VCaP (cell line): ENCODE data around the gene EFCAB7.

Experiments
- H3K27ac ChIP-seq: fragments of 450-650 bp; 2 replicates; pipeline ENCODE4 v1.5.1; 2017
- CTCF ChIP-seq: fragments of 450-650 bp; conservative IDR thresholded peaks from 2 replicates; pipeline ENCODE4 v1.5.1; 2017; ENCODE audit warnings: mild to moderate bottlenecking, moderate library complexity

Gene EFCAB7

DNA sequence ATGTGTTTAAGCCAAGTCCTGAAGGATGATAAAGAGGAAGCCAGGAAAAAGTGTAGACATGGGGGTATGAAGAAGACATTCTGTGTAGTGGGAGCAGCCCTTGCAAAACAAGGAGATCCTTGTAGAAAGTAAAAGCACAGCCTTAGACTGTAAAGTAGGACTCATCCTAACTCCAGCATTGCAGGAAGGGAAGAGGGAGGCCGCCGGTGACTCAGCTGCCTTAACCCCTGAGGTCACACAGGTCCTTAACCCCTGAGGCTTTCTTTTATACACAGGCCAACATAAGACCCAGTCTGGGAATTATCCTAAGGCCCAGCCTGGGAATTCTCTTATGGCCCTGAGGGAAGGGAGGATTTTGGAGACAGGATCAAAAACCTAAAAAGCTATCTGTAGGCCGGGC is 87.9 kb downstream of the EFCAB7 start:
- TF ChIP-seq CTCF = no peak

DNA sequence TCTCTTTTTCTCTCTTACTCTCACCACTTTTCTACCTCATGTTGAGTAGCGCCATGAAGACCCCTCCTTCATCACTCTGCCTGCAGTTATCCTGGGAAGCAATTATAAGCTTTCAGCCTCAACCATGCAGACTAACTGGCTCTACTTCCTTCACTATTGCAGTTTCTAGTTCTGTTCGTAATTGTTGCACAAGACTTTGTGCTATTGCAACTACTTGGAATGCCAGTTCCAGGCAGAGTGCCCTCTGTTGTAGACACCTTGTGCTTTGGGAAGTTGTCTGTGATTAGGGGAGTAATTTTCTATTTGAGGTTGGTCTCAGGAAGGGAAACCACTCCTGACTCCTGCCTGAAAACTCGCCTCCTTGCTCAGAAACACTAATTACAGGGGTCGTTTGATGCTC is 89.2 kb downstream of the EFCAB7 start:
- TF ChIP-seq CTCF = no peak
- H3K27ac ChIP-seq = no peak overlapping the region

More for the DNA sequence above, 87.9 kb downstream of the EFCAB7 start:
- no peak overlapping the region for H3K27ac ChIP-seq

GRCh38 chr1:63612971-63613370 is 89.6 kb downstream of the EFCAB7 start:
- TF ChIP-seq CTCF = no peak
- no peak overlapping the region for H3K27ac ChIP-seq

DNA sequence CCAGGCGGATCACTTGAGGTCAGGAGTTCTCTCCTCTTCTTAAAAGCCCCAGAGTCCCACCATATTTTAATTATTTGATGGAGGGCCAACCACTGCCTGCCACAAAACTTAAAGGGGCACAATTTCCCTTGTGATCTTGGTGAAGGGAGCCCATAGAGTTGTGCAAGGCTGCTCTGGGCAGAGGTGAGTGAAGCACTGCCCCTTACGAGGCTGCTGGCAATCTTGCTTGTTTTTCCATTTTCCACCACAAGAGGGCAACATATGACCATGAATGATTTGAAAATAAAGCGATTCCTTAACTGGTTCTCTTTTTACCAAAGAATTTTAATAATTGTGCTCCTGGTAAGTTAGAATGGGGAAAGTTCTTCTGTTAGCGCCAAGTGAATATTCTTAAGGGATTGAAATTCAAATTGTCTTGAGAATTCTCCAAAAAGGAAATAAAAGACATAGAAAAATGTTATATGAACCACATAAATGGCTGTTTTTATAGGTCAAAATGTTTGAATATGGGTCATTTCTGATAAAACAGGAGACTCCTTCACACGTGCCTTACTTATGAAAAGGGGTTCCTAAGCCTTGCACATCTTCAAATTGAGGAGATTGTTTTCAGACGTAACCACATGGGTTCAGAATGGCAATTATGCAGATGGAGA is 92.6 kb downstream of the EFCAB7 start:
- H3K27ac ChIP-seq = no peak overlapping the region
- TF ChIP-seq CTCF = peak; percentile 74

- TF ChIP-seq CTCF = no peak
- H3K27ac ChIP-seq = no peak overlapping the region
Measured at GRCh38 chr1:63617450-63617849, 94.1 kb downstream of the EFCAB7 start.

GRCh38 chr1:63618011-63618410 is 94.7 kb downstream of the EFCAB7 start:
- H3K27ac ChIP-seq = no peak overlapping the region
- TF ChIP-seq CTCF = no peak

- TF ChIP-seq CTCF = no peak
- no peak overlapping the region for H3K27ac ChIP-seq
Measured at GRCh38 chr1:63619558-63619957, 96.2 kb downstream of the EFCAB7 start.
